Stimulated activated CD4-positive, alpha-beta T cell treated with anti-CD3 and anti-CD28 coated beads, Interleukin-12 subunit alpha, Interleukin-12 subunit beta, amount 100 ng/mL, for 24 hours (primary cell): ENCODE results near the gene RNF214.

Source experiments
- DNase-seq, 2 experiments: peaks; one replicate each; pipeline ENCODE4 v3.0.0-alpha.2; 2020; ENCODE audit warnings: low read depth in 2 of 2

Gene RNF214

GRCh38 chr11:117214404-117215110 is 17.9 kb upstream of the RNF214 start:
- no peak for DNase-seq

- no peak for DNase-seq
Measured at GRCh38 chr11:117217141-117218084, 15.1 kb upstream of the RNF214 start.

DNA sequence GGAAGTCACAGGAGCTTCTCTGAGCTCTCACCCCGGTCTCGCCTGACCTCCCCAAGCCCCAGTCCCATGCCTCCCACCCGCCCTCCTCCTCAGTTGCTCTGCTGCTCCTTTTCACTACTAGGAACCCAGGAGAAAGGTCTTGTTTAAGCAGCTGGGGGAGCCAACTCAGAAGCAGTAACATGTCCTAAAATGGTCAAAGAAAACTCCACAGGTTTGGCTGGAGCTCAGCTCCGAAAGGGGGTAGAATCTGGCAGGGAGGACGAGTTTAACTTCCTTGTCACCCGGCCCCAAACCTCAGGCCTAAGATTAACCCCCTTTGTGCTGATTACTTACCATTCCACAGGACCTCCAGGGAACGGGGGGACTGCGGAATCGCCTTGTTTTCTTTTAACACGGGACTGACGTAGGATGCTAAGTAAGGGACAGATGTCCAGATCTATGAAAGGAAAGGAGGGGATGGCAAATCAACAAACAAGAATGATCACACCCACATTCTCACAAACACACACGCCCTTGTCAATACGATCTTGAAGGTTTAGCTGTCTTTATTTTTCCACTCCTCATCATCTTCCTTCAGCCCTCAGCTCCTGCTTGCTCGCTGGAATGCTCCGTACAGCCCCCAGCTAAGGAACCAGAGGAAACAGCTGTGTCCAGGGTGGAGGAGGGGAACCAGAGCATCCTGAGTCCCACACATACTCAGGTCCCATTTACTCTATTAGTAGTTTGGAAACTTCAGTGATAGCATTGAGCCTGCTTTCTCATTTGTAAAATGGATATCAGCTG is 14.1 kb upstream of the RNF214 start:
- DNase-seq = no peak

DNA sequence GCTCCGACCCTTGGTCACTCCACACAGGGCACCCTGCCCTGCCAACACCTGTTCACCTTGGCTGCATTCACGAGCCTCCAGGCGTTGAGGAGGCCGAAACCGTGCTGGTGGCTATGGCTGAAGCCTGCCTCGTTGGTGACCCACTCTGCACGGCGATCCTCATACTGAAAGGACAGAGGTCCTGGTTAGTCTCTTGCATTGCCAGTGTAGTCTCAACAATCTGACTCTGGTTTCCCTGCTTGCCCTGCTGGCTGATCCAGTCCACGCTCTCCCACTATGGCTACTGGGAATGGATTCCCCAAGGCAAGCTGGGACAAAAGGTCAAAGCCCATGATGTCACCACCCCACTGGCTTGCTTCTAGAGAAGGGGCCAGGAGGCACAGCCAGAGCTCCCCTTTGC is 13.5 kb upstream of the RNF214 start:
- no peak for DNase-seq

DNA sequence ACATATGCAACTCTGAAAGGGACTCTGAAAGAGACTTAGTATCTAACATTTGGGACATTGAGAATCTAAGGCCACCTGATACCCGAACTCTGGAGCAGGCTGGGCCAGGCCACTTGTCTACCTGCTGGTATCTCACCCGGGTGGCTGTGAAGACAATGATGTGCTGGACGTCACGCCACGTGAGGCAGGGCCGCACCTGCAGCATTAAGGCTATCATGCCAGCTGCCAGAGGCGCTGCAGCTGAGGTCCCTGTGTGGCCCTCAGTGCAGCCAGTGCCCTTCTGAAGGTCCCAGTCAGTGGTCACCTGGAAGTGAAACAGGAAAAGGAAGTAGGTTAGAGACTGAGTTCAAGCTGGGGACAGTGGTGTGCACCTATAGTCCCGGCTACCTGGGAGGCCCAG is 13.0 kb upstream of the RNF214 start:
- no peak for DNase-seq

GRCh38 chr11:117219995-117220394 is 12.5 kb upstream of the RNF214 start:
- no peak for DNase-seq

- DNase-seq = no peak
Measured at GRCh38 chr11:117220568-117220967, 11.9 kb upstream of the RNF214 start.

GRCh38 chr11:117220999-117221774 is 11.3 kb upstream of the RNF214 start:
- DNase-seq = no peak

- DNase-seq = no peak
Measured at GRCh38 chr11:117221775-117222517, 10.5 kb upstream of the RNF214 start.

DNA sequence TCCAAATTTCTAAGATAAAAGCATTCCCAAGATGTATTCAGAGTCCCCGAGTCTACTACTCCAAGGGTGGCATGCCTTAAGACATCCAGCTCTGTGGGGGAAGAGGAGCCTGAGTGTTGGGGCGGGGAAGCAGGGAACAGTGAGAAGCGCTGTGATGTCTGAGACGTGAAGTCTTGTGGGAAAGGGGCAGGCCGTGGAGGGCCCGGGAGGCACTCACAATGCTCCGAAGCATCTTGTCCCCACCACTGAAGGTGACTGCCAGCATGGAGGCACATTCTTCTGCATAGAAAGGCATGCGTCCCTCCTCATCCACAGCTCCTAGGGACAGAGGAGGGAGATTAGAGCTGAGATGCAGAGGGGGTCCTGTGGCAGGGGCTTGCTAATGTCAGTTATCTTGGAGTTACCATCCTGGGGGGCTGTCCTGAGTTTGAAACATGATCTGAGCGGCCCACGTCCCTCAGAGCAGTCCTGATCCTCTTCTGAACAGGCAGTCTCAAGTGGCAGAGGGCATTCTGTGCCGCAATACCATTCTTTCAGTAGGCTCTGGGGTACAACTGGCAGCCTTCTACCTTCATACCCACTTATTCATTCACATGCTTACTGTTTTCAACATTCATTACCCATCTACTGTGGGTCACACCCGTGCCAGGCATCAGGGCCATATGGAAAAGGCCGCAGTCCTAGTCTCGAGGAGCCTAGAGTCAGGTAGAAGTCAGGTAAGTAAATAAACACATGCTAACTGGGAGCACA is 9.3 kb upstream of the RNF214 start:
- DNase-seq = no peak

DNA sequence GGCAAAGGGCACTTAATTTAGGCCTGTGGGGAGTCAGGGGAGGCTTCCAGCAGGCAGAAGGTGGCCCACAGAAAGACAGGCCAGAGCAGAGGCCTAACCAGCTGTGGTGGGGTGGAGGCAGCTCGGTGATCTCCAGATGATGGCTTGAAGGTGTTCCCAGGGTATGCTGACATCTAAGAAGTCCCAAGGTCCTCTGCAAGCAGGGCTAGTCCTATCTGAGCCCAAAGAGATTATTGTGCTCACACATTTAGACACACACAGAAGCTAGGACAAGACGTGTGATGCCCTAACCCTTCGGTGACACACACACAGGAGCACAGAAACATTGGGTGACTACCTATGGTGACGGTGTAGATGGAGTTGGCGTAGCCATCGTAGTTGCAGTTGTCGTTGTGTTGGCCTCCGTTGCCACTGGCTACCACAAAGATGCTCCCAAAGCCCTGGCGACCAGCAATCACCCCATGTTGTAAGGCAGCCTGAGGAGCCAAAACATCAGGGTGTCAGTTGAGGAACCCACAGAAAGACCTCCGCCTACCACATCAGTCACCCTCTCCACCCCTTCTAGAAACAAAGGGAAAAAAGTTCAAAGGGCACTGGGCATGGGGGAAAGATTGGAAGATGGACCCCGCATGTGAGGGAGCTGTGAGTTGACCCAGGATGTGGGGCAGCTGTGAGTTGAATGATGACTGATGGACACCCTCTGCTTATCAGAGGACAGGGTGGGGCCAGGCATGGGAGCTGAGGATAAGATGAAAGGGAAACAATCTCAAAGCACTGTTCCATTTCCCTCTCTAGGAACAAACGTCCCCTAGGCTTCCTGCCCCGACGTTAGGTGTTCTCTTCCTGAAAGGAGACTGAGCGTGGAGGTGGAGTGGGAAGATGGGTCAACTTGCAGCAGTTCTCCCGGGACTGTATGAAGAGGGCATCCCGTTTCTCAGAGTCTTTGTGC is 8.5 kb upstream of the RNF214 start:
- no peak for DNase-seq

DNA sequence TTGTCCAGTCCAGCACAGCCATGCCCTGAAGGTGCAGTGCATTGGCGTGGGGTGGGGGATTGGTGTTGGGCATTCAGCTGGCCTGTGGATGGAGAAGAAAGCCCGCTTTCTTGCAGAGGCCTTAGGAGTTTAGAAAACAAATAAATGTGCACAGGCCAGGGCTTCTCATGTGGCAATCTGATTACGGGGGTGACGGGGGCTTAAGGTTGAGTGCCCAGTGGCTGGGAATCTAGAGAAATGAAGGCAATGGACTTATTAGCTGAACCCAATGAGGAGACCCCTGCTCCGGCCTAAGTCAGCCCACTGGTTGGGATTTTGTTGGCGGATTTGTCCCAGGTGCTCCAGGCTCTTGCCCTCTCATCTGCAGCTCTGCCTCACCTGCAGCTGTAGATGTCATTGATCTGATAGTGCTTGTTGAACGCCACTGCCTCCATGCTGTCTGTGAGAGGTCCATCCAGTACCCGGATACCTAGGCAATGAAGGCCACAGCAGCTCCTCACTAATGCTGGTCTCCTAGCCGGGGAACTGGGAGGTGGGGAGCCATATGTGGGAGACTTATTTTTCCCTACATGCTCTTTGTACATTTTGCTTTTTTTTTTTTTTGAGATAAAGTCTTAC is 6.8 kb upstream of the RNF214 start:
- DNase-seq = no peak

GRCh38 chr11:117226388-117227385 is 5.8 kb upstream of the RNF214 start:
- DNase-seq = no peak

GRCh38 chr11:117228091-117228490 is 4.4 kb upstream of the RNF214 start:
- DNase-seq = no peak

GRCh38 chr11:117229411-117229810 is 3.1 kb upstream of the RNF214 start:
- DNase-seq = no peak

GRCh38 chr11:117229931-117230285 is 2.6 kb upstream of the RNF214 start:
- DNase-seq = no peak

DNA sequence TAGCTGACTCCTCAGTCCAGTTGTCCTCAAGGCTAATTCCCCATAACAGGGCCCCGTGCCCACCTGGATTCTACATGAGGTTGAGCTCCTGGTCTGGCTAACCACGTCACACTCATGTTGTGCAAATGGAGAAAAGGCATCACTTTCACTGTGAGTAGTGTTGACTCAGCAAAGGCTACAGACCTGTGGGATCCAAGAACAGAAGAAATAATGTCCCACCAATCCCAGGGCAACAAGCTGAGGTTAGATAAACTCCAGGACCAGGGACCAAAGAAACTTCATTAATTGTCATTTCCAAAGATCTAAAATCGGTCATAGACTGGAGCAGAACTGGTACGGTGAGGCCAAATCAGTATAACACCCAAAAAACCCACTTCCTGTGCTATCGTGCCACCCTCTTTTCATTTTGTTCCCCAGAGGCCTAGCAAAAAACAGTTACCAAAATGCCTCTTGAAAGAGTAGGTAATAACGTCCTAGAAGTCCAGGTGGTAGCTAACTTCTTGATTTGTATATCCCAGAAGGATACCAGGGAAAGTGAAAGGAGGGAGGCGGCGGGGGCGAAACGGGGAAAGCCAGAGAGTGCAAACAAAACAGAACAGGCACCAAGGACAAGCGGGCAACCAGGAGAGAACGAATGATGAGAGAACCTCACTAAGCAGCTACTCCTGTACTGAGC is 2.0 kb upstream of the RNF214 start:
- peak; percentile 28 to 35 for DNase-seq
